Lung (tissue), 12 donors: Measurements from ENCODE around the gene SEPTIN3. TPM values are rescaled to one million over a fixed set of nuclear protein-coding genes. Genes with fewer than 3 reads are reported as not detected.

ENCODE experiments used
- ATAC-seq: fragments of 200-7000 bp; cut with Tn5 transposase; one replicate; pipeline ENCODE4 v1.9.1; 2020; ENCODE audit warnings: moderate number of reproducible peaks; ENCODE audit not compliant: insufficient read depth, low FRiP score
- DNase-seq, 3 donors: peaks; one replicate each; pipeline ENCODE4 v3.0.0-alpha.2; 2013 to 2017
- H3K27ac ChIP-seq, 2 donors: one replicate each; pipeline ENCODE4 v1.5.1; 2013; ENCODE audit warnings: mild to moderate bottlenecking in 2 of 2, moderate library complexity in 2 of 2, control low read depth in 1 of 2, inconsistent platforms in 1 of 2, low read depth in 1 of 2, low read length in 1 of 2
- H3K27me3 ChIP-seq, 3 donors: one replicate each; pipeline ENCODE4 v1.5.1; 2013; ENCODE audit warnings: low read length in 2 of 3; ENCODE audit not compliant: control insufficient read depth in 3 of 3, insufficient read depth in 3 of 3
- H3K36me3 ChIP-seq, 4 donors: one replicate each; pipeline ENCODE4 v1.5.1; 2013; ENCODE audit warnings: low read length in 4 of 4, mild to moderate bottlenecking in 1 of 4, moderate library complexity in 1 of 4; ENCODE audit not compliant: control insufficient read depth in 4 of 4, insufficient read depth in 4 of 4
- H3K4me1 ChIP-seq, 5 donors: one replicate each; pipeline ENCODE4 v1.5.1; 2013; ENCODE audit warnings: low read length in 5 of 5, mild to moderate bottlenecking in 2 of 5, moderate library complexity in 1 of 5; ENCODE audit not compliant: control insufficient read depth in 5 of 5, insufficient read depth in 5 of 5
- H3K4me3 ChIP-seq: one replicate; pipeline ENCODE4 v1.5.1; 2013; ENCODE audit warnings: mild to moderate bottlenecking, control low read depth, moderate library complexity
- H3K9ac ChIP-seq, 2 donors: one replicate each; pipeline ENCODE4 v1.5.1; 2013; ENCODE audit warnings: low read length in 2 of 2, control low read depth in 1 of 2; ENCODE audit not compliant: insufficient read depth in 1 of 2
- H3K9me3 ChIP-seq, 4 donors: one replicate each; pipeline ENCODE4 v1.5.1; 2013; ENCODE audit warnings: low read length in 3 of 4, mild to moderate bottlenecking in 1 of 4, moderate library complexity in 1 of 4; ENCODE audit not compliant: control insufficient read depth in 4 of 4, insufficient read depth in 3 of 4
- CTCF ChIP-seq: IDR thresholded peaks from 2 replicates; pipeline ENCODE4 v1.5.1; 2012; ENCODE audit warnings: mild to moderate bottlenecking; ENCODE audit errors: control extremely low read depth, extremely low read depth
- WGBS, 2 donors: extraction: QIAGEN DNeasy Blood & Tissue Kit; methylation state at CpG; one replicate each; pipeline ENCODE4 v1.1.7; 2013; 5-methylcytosine and 5-hydroxymethylcytosine counted together
- polyA plus RNA-seq, 2 donors: library from polyadenylated mRNA; stranded (reverse); fragments of 200-250 nt; gene quantifications; one replicate each; pipeline ENCODE4 v1.2.1, GENCODE V29; 2013
- total RNA-seq, 2 donors: library from RNA; depleted of rRNA in 1 of 2; stranded (reverse); fragments of >200 nt in 1 of 2; gene quantifications; one replicate each; pipeline ENCODE4 v1.2.1, GENCODE V29; 2014 to 2021
- donor health status: control.
- donor health status: control.
- donor health status: Bipolar disorder and iron deficiency.
- donor health status: healthy.
- donor health status: DM: yes; HTN: yes; CAD: no.

SEPTIN3 gene
- total and polyA plus RNA-seq, 4 donors = 0.31 to 1.3 (median 0.56) TPM

GRCh38 chr22:41949297-41949965 lies 19.8 kb upstream of the SEPTIN3 start:
- ATAC-seq (no peak), DNase-seq (no peak)
- no peak overlapping the region for H3K4me3 ChIP-seq
- H3K36me3 ChIP-seq = peaks cover 0 to 6% (median 2%) of the 10 kb centered on the region in 4 donors
- 91 to 97% methylated on average over 7 of the region's 7 CpGs for WGBS, 2 donors
- no peak overlapping the region for H3K27ac ChIP-seq
- no peaks in the 10 kb centered on the region for H3K9me3 ChIP-seq
- no peak overlapping the region for H3K9ac ChIP-seq
- peaks cover 0 to 8% (median 5%) of the 10 kb centered on the region in 5 donors for H3K4me1 ChIP-seq
- TF ChIP-seq CTCF = no peak
- H3K27me3 ChIP-seq = no peaks in the 10 kb centered on the region

- DNase-seq (peak in 1 of 3 donors; percentile 45), ATAC-seq (no peak)
- Histone ChIP-seq H3K36me3 (no peaks in the 10 kb centered on the region), H3K4me1 (no peaks in the 10 kb centered on the region), H3K27me3 (no peaks in the 10 kb centered on the region), H3K27ac (no peak within 1 kb of the TSS), H3K9me3 (no peaks in the 10 kb centered on the region), H3K9ac (no peak within 1 kb of the TSS), H3K4me3 (no peak within 1 kb of the TSS)
- no peak for TF ChIP-seq CTCF
- WGBS, 2 donors = 73 to 81% methylated on average over 16 of the region's 16 CpGs
Observed at GRCh38 chr22:41951898-41952474, 17.3 kb upstream of the SEPTIN3 start, which contains the start of gene SMIM45. Gene SMIM45, plus strand, starts transcription at chr22:41952150.

GRCh38 chr22:41952713-41953112 lies 16.5 kb upstream of the SEPTIN3 start:
- DNase-seq (no peak), ATAC-seq (no peak)
- H3K27ac ChIP-seq = no peak overlapping the region
- TF ChIP-seq CTCF = no peak
- H3K27me3 ChIP-seq = no peaks in the 10 kb centered on the region
- WGBS, 2 donors = 91 to 97% methylated on average over 2 of the region's 2 CpGs
- H3K4me1 ChIP-seq = no peaks in the 10 kb centered on the region
- H3K4me3 ChIP-seq = no peak overlapping the region
- no peaks in the 10 kb centered on the region for H3K9me3 ChIP-seq
- H3K36me3 ChIP-seq = no peaks in the 10 kb centered on the region
- no peak overlapping the region for H3K9ac ChIP-seq
